BE2C (cell line): Measurements from ENCODE around the gene CLTB.
"Not testable (repeated sequence)": the region's sequence is repeated elsewhere in the genome, so short reads cannot be mapped to it uniquely, and the experiment has no call there.

Source experiments
- DNase-seq: peaks from one replicate; pipeline ENCODE4 v3.0.0-alpha.2; 2020
- H3K27me3 ChIP-seq: fragments of 250-450 bp; sonication (Bioruptor Pico); 2 replicates; pipeline ENCODE4 v1.5.1; 2020; ENCODE audit warnings: mild to moderate bottlenecking
- H3K36me3 ChIP-seq: fragments of 250-450 bp; sonication (Bioruptor Pico); 2 replicates; pipeline ENCODE4 v1.5.1; 2020; ENCODE audit warnings: mild to moderate bottlenecking
- H3K4me1 ChIP-seq: fragments of 250-450 bp; sonication (Bioruptor Pico); 2 replicates; pipeline ENCODE4 v1.5.1; 2020
- H3K4me3 ChIP-seq: 2 replicates; pipeline ENCODE4 v1.5.1; 2011; ENCODE audit warnings: low read depth, low read length
- H3K9me3 ChIP-seq: fragments of 250-450 bp; sonication (Bioruptor Pico); 2 replicates; pipeline ENCODE4 v1.5.1; 2020
- TF ChIP-seq, protein P1 (sequence below): IDR thresholded peaks from 2 replicates; pipeline ENCODE4 v1.5.1; 2012; ENCODE audit warnings: mild to moderate bottlenecking, low read depth, low read length

CLTB gene

GRCh38 chr5:176413255-176413565 lies 3.1 kb downstream of the CLTB start:
- Histone ChIP-seq H3K4me1 (no peaks in the 10 kb centered on the region), H3K27me3 (no peaks in the 10 kb centered on the region), H3K4me3 (no peak overlapping the region), H3K36me3 (peaks cover 9% of the 10 kb centered on the region), H3K9me3 (no peaks in the 10 kb centered on the region)
- TF ChIP-seq, protein P1, sequence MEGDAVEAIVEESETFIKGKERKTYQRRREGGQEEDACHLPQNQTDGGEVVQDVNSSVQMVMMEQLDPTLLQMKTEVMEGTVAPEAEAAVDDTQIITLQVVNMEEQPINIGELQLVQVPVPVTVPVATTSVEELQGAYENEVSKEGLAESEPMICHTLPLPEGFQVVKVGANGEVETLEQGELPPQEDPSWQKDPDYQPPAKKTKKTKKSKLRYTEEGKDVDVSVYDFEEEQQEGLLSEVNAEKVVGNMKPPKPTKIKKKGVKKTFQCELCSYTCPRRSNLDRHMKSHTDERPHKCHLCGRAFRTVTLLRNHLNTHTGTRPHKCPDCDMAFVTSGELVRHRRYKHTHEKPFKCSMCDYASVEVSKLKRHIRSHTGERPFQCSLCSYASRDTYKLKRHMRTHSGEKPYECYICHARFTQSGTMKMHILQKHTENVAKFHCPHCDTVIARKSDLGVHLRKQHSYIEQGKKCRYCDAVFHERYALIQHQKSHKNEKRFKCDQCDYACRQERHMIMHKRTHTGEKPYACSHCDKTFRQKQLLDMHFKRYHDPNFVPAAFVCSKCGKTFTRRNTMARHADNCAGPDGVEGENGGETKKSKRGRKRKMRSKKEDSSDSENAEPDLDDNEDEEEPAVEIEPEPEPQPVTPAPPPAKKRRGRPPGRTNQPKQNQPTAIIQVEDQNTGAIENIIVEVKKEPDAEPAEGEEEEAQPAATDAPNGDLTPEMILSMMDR = no peak
- no peak for DNase-seq

DNA sequence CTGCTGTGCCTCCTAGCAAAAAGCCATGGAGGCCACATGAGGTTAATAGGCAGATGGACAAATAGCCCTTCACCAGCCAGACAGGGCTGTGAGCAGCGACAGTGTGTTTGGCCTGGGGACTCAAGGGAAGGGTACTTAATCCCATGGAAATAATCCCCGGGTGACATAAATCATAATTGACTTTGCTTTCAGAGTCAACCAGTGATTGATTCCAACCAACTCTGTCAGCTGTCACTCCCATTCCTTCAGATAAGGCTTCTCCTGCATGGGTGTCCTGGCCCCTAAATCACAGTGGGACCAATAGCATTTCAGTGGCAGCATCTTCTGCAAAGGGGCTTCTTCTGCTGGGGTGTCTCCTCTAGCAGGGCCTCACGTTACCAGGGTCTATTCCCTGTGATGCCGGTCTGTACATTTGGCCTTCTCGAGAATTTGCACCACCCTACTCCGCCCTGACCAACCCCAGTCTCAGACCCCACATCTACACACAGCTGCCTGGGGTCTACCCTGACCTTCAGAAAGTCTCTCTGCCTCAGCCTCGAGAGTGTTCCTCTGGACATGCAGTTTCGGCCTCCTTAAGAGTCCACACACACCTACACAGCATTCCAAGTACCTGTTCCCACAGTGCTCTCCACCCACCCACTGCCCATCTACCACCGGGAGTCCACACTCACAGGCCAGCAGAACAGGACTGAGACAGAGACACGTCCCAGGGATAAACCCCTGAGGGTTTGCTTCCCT lies 3.7 kb downstream of the CLTB start:
- Histone ChIP-seq H3K27me3 (no peaks in the 10 kb centered on the region), H3K4me3 (no peak overlapping the region), H3K4me1 (no peaks in the 10 kb centered on the region), H3K9me3 (no peaks in the 10 kb centered on the region), H3K36me3 (peaks cover 9% of the 10 kb centered on the region)
- DNase-seq = no peak
- TF ChIP-seq, protein P1 = no peak

- H3K36me3 ChIP-seq = peaks cover 12% of the 10 kb centered on the region
- TF ChIP-seq, protein P1 = no peak
- no peak for DNase-seq
- H3K4me1 ChIP-seq = no peaks in the 10 kb centered on the region
- H3K4me3 ChIP-seq = no peak overlapping the region
- H3K9me3 ChIP-seq = no peaks in the 10 kb centered on the region
- no peaks in the 10 kb centered on the region for H3K27me3 ChIP-seq
Observed at GRCh38 chr5:176410486-176411180, 5.7 kb downstream of the CLTB start.

DNA sequence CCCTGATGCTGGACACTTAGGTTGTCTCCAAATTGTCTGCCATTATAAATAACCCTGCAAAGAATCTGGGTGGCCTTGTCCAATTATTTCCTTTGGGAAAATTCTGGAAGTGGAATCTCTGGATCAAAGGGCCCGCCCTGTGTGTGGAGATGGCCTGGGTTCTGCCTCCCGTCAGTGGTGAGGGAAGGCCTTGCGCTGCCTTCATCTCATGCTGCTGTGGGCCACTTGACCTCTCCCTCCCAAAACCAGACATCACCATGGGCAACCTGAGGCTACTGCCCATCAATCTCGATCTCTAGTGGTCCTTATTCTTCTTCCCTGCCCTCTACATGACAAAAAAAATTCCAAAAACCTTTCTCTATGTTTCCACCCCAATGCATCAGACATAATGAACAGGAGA lies 6.6 kb downstream of the CLTB start:
- H3K27me3 ChIP-seq = no peaks in the 10 kb centered on the region
- H3K9me3 ChIP-seq = no peaks in the 10 kb centered on the region
- H3K4me1 ChIP-seq = no peaks in the 10 kb centered on the region
- TF ChIP-seq, protein P1 = no peak
- no peak overlapping the region for H3K4me3 ChIP-seq
- H3K36me3 ChIP-seq = peaks cover 12% of the 10 kb centered on the region
- no peak for DNase-seq

GRCh38 chr5:176408590-176408989 lies 7.7 kb downstream of the CLTB start:
- Histone ChIP-seq H3K9me3 (no peaks in the 10 kb centered on the region), H3K27me3 (no peaks in the 10 kb centered on the region), H3K4me3 (no peak overlapping the region), H3K4me1 (no peaks in the 10 kb centered on the region), H3K36me3 (peaks cover 12% of the 10 kb centered on the region)
- DNase-seq = no peak
- TF ChIP-seq, protein P1 = no peak

DNA sequence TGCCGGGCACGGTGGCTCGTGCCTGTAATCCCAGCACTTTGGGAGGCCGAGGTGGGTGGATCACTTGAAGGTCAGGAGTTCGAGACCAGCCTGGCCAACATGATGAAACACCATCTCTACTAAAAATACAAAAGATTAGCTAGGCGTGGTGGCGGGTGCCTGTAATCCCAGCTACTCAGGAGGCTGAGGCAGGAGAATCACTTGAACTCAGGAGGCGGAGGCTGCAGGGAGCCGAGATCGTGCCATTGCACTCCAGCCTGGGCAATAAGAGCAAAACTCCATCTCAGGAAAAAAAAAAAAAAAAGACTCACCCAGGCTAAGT lies 8.1 kb downstream of the CLTB start:
- not testable (repeated sequence) for DNase-seq, H3K4me3 ChIP-seq, H3K4me1 ChIP-seq, H3K9me3 ChIP-seq, H3K27me3 ChIP-seq
- H3K36me3 ChIP-seq = peaks cover 12% of the 10 kb centered on the region
